Mesothelial cell of epicardium (in vitro differentiated cells): ENCODE measurements around the gene VIPR2. TPM values are rescaled to one million over a fixed set of nuclear protein-coding genes. Genes with fewer than 3 reads are reported as not detected.

Source experiments
- DNase-seq, 2 experiments: peaks; one replicate each; pipeline ENCODE4 v3.0.0; 2021; ENCODE audit warnings: low spot score in 2 of 2; ENCODE audit not compliant: unreplicated experiment in 2 of 2
- H3K27ac Mint-ChIP-seq: 2 replicates; pipeline ENCODE4 v1.8.0; 2021; ENCODE audit warnings: mixed read lengths
- H3K27me3 Mint-ChIP-seq: 2 replicates; pipeline ENCODE4 v1.8.0; 2021; ENCODE audit warnings: low read depth, mixed read lengths
- H3K36me3 Mint-ChIP-seq: 2 replicates; pipeline ENCODE4 v1.8.0; 2021; ENCODE audit warnings: mixed read lengths
- H3K4me1 Mint-ChIP-seq: 2 replicates; pipeline ENCODE4 v1.8.0; 2021; ENCODE audit warnings: mixed read lengths
- H3K4me3 Mint-ChIP-seq: 2 replicates; pipeline ENCODE4 v1.8.0; 2021; ENCODE audit warnings: mild to moderate bottlenecking, moderate library complexity, mixed read lengths
- H3K9me3 Mint-ChIP-seq: 2 replicates; pipeline ENCODE4 v1.8.0; 2021; ENCODE audit warnings: mixed read lengths
- total RNA-seq: library from RNA; stranded (reverse); gene quantifications from 3 replicates; pipeline ENCODE4 v1.2.1, GENCODE V29; 2021
- TF ChIP-seq, protein P1 (sequence below): fragments of 200-600 bp; sonication (generic); IDR thresholded peaks from one replicate; pipeline ENCODE4 v1.5.0; 2021; ENCODE audit warnings: antibody characterized with exemption; ENCODE audit not compliant: unreplicated experiment

Gene VIPR2
- total RNA-seq, 1 donor from 2014 or later, result 0.04 TPM

DNA sequence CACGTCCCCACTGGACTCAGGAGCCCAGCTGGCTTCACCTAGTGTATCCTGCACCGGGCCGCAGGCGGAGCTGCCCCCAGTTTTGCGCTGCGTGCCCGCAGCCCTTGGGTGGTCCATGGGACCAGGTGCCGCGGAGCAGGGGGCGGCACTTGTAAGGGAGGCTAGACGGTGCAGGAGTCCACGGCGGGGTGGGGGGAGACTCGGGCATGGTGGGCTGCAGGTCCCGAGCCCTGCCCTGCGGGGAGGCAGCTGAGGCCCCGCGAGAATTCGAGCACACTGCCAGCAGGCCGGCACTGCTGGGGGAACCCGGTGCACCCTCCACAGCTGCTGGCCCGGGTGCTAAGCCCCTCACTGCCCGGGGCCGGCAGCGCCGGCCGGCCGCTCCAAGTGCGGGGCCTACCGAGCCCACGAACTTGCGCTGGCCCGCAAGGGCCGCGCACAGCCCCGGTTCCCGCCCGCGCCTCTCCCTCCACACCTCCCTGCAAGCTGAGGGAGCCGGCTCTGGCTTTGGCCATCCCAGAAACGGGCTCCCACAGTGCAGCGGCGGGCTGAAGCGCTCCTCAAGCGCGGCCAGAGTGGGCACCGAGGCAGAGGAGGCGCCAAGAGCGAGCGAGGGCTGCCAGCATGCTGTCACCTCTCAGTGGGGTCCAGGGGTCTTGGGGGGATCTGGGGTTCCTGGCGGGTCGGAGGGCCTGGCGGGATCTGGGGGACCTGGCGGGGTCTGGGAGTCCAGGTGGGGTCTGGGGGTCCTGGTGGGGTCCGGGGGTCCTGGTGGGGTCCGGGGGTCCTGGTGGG lies 81.4 kb downstream of the VIPR2 start:
- Mint-ChIP-seq H3K27ac (no peak overlapping the region), H3K4me1 (peaks cover 3% of the 10 kb centered on the region), H3K27me3 (peaks cover 11% of the 10 kb centered on the region), H3K4me3 (no peak overlapping the region), H3K36me3 (no peaks in the 10 kb centered on the region), H3K9me3 (no peaks in the 10 kb centered on the region)
- no peak for DNase-seq
- TF ChIP-seq, protein P1, sequence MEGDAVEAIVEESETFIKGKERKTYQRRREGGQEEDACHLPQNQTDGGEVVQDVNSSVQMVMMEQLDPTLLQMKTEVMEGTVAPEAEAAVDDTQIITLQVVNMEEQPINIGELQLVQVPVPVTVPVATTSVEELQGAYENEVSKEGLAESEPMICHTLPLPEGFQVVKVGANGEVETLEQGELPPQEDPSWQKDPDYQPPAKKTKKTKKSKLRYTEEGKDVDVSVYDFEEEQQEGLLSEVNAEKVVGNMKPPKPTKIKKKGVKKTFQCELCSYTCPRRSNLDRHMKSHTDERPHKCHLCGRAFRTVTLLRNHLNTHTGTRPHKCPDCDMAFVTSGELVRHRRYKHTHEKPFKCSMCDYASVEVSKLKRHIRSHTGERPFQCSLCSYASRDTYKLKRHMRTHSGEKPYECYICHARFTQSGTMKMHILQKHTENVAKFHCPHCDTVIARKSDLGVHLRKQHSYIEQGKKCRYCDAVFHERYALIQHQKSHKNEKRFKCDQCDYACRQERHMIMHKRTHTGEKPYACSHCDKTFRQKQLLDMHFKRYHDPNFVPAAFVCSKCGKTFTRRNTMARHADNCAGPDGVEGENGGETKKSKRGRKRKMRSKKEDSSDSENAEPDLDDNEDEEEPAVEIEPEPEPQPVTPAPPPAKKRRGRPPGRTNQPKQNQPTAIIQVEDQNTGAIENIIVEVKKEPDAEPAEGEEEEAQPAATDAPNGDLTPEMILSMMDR, result no peak

DNA sequence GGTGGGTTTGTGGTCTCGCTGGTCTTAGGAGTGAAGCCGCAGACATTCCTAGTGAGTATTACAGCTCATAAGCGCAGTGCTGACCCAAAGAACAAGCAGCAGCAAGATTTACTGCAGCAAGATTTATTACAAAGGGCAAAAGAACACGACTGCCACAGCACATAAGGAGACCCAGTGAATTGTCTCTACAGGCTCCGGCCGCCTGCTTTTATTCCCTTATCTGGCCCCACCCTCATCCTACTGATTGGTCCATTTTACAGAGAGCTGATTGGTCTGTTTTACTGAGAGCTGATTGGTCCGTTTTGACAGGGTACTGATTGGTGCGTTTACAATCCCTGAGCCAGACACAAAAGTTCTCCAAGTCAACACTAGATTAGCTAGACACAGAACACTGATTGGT lies 82.1 kb downstream of the VIPR2 start:
- peaks cover 3% of the 10 kb centered on the region for H3K4me1 Mint-ChIP-seq
- no peaks in the 10 kb centered on the region for H3K36me3 Mint-ChIP-seq
- H3K9me3 Mint-ChIP-seq, result no peaks in the 10 kb centered on the region
- no peak for DNase-seq
- peaks cover 11% of the 10 kb centered on the region for H3K27me3 Mint-ChIP-seq
- H3K27ac Mint-ChIP-seq, result no peak overlapping the region
- no peak overlapping the region for H3K4me3 Mint-ChIP-seq
- TF ChIP-seq, protein P1, result no peak

DNA sequence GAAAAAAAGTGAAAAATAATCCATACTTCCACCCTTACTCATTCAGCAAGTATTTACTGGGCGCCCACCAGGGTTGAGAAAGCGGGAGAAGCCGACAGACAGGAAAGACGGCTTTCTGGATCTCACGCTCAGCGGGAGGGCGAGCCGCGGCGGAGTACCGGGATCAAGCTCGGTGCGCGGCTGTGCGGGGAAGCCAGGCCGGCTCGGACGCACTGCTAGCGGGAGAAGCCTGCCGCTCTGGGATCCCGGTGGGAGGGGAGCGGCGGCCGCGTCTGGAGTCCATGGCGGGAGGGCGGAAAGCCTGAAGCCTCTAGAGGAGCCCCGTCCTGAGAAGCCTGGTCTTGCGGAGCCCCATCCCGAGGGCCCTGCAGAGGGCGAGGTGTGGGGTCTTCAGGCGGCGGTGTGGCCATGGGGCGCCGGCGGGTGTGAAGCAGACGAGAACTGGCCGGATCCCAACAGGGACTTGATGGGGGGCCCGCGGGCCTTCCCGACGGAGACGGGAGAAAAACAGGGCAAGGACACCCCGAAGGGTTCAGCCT lies 82.9 kb downstream of the VIPR2 start:
- H3K27me3 Mint-ChIP-seq, result peaks cover 11% of the 10 kb centered on the region
- peak overlapping the region; percentile 34 for H3K4me3 Mint-ChIP-seq
- H3K27ac Mint-ChIP-seq, result peak overlapping the region; percentile 34
- TF ChIP-seq, protein P1, result no peak
- DNase-seq, result peak in 1 of 2 experiments; percentile 78
- H3K9me3 Mint-ChIP-seq, result no peaks in the 10 kb centered on the region
- H3K4me1 Mint-ChIP-seq, result peaks cover 3% of the 10 kb centered on the region
- H3K36me3 Mint-ChIP-seq, result no peaks in the 10 kb centered on the region

DNA sequence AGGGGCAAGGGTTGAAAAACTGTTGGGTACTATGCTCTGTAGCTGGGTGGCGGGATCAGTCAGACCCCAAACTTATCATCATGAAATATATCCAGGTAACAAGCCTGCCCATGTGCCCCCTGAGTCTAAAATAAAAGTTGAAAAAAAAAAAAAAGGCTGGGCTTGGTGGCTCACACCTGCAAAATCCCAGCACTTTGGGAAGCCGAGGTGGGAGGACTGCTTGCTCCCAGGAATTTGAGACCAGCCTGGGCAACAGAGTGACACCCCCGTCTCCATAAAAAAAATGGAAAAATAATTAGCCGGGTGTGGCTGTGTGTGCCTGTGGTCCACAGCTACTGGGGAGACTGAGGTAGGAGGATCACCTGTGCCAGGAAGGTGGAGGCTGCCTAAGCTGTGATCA lies 83.5 kb downstream of the VIPR2 start:
- Mint-ChIP-seq H3K27me3 (peaks cover 11% of the 10 kb centered on the region), H3K4me1 (peaks cover 3% of the 10 kb centered on the region), H3K4me3 (peak overlapping the region; percentile 34), H3K27ac (peak overlapping the region; percentile 34), H3K36me3 (no peaks in the 10 kb centered on the region), H3K9me3 (no peaks in the 10 kb centered on the region)
- TF ChIP-seq, protein P1, result no peak
- no peak for DNase-seq

DNA sequence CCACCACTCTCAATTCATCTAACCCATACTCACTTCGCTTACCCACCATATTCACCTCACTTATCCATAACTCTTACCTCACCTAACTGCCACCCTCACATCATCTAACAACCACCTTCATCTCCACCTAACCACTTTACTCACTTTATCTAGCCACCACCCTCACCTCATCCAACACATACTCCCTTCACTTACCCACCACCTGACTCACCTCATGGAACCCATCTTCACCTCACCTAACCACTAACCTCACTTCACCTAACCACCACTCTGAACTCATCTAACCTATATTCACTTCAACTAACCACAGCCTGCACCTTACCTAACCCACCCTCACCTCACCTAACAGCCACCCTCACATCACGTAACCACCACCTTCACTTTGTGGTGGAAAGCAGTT lies 84.2 kb downstream of the VIPR2 start:
- H3K27me3 Mint-ChIP-seq, result peaks cover 10% of the 10 kb centered on the region
- H3K36me3 Mint-ChIP-seq, result no peaks in the 10 kb centered on the region
- peaks cover 3% of the 10 kb centered on the region for H3K4me1 Mint-ChIP-seq
- H3K9me3 Mint-ChIP-seq, result no peaks in the 10 kb centered on the region
- no peak overlapping the region for H3K27ac Mint-ChIP-seq
- TF ChIP-seq, protein P1, result no peak
- no peak overlapping the region for H3K4me3 Mint-ChIP-seq
- no peak for DNase-seq
